IPS-18c (cell line): ENCODE data around the gene ATAD3A.
"Not testable (repeated sequence)": the region's sequence is repeated elsewhere in the genome, so short reads cannot be mapped to it uniquely, and the experiment has no call there.

Source experiments
- H3K4me3 ChIP-seq: 2 replicates; pipeline ENCODE4 v1.7.0; 2013; ENCODE audit warnings: low read depth, mild to moderate bottlenecking, low read length, moderate library complexity; ENCODE audit not compliant: insufficient read depth
- H3K9me3 ChIP-seq: one replicate; pipeline ENCODE4 v1.6.1; 2013; ENCODE audit warnings: mild to moderate bottlenecking, low read length, moderate library complexity; ENCODE audit not compliant: control insufficient read depth, insufficient read depth

The ATAD3A gene

DNA sequence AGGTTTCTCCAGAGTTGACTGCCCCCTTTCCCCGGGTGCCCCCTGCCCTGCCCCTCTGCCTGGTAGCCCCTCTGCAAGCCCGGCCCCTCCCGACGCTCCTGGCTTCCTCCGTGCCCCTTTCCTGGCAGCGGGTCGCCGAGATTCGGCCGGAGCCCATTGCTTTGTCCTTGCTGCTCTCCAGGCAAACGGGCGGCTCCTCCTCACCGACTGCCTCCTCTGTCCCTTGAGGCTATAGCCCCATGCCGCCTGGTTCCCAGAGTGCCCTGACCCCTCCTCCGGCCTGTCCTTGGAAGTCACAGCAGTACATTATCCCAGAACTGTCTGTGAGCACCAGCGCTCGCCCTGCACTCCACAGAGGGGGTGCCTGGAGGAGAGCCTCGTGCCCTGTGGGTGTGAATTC is 1.7 kb downstream of the ATAD3A start:
- H3K9me3 ChIP-seq, H3K4me3 ChIP-seq: not testable (repeated sequence)

DNA sequence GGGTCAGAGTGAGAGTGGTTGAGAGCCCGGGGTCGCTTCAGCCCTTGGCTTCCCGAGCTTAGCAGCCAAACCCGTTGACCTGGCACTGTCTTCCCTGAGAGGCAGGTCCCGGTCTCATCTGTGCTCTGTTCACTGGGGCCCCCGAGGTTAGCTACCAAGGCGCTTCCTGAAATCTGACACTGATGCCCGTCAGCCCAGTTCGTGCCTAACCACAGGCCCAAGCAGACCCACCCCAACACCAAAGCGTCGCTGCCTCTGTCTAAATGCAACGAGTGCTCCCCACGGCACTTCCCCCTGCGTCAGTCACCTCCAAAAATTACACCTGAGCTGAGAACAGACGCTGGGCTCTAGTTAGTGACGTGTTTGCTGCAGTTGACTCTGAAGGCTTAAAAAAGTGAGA is 2.4 kb downstream of the ATAD3A start:
- H3K4me3 ChIP-seq, H3K9me3 ChIP-seq: not testable (repeated sequence)

DNA sequence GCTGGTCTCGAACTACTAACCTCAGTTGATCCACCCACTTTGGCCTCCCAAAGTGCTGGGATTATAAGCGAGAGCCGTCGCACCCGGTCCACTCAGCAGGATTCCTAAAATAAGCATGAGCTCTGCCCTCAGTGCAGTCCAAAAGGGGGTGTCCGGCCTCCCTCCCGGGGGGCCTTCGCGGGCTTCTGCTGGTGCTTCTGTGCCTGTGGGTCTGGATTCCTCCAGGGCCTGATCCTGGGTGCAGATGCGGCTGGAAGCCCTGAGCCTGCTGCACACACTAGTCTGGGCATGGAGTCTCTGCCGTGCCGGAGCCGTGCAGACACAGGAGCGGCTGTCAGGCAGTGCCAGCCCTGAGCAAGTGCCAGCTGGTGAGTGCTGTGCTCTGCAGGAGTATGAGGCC is 5.0 kb downstream of the ATAD3A start:
- not testable (repeated sequence) for H3K9me3 ChIP-seq, H3K4me3 ChIP-seq

DNA sequence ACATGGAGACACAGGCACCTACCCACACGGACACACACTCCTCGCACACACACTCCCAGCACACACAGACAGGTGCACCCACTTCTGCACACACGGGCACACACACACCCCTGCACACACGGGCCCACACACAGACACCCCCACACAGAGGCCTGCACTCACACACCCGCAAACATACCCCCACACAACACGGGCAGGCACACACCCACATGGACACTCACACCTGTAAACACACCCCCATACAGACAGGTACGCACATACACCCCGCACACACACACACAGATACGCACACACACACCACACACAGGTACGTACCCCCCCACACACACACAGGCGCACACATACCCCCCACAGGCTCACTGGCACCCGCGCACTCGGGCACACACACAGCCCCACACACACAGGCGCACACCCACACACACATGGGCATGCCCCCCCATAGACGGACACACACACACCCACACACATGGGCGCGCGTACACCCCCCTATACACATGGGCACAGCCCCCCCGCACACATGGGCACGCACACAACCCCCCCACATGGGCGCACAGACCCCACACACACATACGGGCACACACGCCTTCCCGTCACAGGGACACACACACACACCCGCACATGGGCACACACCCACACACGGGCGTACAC is 6.1 kb downstream of the ATAD3A start:
- Histone ChIP-seq H3K4me3 (no peak overlapping the region), H3K9me3 (no peaks in the 10 kb centered on the region)

DNA sequence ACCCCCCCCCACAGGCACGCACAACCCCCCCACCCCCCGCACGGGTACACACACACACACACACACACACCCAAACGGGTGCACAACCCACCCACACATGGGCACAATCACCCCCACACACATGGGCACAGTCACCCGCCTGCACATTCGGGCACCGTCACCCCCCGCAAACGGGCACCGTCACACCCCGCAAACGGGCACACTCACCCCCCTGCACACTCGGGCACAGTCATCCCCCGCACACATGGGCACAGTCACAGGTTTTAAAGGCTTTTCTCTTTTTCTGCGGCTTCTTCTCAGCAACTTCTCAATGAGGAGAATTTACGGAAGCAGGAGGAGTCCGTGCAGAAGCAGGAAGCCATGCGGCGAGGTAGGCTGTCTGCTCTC is 6.7 kb downstream of the ATAD3A start:
- H3K9me3 ChIP-seq, result not testable (repeated sequence)

DNA sequence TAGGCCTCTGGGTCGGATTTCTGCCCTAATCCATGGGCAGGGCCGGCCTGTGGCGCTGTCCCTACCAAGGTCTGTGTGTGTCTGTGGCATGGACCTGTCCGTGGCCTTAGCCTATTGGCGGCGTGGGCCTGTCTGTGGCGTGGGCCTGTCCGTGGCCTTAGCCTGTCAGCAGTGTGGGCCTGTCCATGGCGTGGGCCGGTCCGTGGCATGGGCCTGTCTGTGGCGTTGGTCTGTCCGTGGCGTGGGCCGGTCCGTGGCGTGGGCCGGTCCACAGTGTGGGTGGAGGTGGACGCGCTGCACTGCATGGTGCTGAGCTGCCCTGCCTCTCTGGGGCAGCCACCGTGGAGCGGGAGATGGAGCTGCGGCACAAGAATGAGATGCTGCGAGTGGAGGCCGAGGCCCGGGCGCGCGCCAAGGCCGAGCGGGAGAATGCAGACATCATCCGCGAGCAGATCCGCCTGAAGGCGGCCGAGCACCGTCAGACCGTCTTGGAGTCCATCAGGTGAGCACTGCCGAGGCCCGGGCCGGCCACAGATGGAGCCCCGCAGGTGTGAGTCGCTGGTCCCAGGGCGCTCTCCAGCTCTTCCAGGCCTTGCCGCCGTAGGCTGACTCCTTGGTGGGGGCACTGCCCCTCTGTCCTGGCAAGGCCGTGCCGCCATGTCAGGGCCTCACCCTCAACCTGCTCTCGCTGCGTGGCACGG is 8.0 kb downstream of the ATAD3A start:
- H3K4me3 ChIP-seq, H3K9me3 ChIP-seq: not testable (repeated sequence)

More for the DNA sequence above, 6.7 kb downstream of the ATAD3A start:
- not testable (repeated sequence) for H3K4me3 ChIP-seq

DNA sequence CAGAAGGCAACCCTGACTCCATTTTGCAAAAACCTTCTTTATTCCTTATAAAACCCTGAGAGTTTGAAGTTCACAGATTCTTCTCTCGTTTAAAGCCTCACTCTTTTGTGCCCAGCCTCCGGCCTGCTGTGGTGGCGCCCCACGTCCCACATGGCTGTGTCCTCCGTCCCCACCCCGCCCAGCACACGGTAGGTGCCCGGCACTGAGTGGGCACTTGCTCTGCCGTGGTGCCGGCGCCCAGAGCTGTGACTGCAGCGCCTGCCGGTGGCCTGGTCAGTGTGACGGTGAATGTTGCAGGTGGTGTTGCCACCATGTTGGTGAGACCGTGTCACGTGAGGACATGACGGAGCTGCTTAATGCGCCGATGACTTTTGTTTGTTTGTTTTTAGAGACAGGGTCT is 9.4 kb downstream of the ATAD3A start:
- H3K4me3 ChIP-seq, result no peak overlapping the region
- no peaks in the 10 kb centered on the region for H3K9me3 ChIP-seq

DNA sequence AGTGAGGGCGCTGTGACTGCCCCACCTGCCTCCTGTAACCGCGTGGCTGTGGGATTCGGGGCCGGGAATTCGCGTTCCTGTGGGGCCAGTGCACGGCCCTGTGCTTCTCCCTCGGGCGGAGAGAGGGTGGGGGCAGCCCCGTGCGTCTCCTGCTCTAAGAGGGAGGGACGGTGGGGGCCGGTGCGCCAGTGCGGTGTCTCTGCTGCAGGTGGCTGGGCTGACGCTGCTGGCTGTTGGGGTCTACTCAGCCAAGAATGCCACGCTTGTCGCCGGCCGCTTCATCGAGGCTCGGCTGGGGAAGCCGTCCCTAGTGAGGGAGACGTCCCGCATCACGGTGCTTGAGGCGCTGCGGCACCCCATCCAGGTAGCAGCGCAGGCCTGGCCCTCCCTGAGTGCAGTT is 10.6 kb downstream of the ATAD3A start:
- not testable (repeated sequence) for H3K4me3 ChIP-seq, H3K9me3 ChIP-seq

DNA sequence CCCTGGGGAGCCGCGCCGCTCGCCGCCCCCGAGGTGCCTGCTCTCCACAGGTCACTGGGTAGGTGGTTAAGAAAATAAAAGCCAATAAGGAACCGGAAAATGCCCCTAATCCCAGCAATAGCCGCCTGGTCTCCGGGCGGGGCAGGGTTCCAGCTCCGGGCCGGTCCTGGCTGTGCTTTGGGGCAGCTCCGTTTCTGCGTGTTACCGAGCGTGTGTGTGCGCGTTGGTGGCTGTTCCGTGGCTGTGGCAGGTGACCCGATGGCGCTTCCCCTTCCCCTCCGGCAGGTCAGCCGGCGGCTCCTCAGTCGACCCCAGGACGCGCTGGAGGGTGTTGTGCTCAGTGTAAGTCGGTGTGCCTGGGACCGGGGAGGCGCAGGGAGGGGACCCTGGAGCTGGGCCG is 11.3 kb downstream of the ATAD3A start:
- not testable (repeated sequence) for H3K9me3 ChIP-seq, H3K4me3 ChIP-seq

DNA sequence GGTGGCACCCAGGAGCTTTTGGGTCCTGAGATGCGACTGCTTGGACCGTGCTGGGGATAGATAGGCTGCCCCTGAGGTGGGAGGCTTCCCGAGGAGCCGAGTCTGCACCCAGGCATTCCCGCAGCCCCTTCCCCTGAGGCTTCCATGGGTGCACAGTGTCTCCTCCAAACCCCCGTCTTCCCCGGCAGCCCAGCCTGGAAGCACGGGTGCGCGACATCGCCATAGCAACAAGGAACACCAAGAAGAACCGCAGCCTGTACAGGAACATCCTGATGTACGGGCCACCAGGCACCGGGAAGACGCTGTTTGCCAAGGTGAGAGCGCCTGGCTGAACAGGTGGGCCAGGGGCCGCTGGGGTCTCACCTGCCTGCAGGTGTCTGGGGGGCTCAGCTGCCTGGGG is 11.7 kb downstream of the ATAD3A start:
- not testable (repeated sequence) for H3K4me3 ChIP-seq, H3K9me3 ChIP-seq

DNA sequence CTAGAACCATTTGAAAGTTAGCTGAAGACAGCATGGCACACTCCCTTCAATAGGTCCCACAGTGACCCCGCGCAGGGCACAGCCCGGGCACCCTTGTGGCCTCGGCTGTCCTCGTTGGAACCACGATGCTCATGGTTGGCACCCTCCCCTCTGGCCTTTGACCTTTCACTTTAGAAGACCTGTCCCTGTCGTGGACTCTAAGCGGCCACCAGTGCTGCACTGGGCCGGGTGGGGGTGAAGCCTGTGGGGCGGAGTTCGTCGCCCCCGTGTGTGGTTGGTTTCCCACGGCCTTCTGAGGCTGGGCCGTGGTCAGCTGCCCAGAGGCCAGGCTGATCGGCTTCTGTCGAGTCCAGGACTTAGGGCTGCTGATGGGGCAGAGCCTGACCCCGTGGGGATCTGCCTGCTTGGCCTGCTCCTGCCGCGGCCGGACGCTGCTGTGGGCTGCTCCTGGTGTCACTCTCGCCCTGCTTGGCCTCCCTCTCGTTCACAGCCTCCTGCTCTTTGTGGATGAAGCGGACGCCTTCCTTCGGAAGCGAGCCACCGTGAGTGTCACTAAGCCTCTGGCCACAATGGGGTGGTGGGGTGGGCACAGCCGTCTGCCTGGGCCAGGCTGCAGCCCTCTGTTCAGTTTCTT is 12.9 kb downstream of the ATAD3A start:
- H3K9me3 ChIP-seq, H3K4me3 ChIP-seq: not testable (repeated sequence)

DNA sequence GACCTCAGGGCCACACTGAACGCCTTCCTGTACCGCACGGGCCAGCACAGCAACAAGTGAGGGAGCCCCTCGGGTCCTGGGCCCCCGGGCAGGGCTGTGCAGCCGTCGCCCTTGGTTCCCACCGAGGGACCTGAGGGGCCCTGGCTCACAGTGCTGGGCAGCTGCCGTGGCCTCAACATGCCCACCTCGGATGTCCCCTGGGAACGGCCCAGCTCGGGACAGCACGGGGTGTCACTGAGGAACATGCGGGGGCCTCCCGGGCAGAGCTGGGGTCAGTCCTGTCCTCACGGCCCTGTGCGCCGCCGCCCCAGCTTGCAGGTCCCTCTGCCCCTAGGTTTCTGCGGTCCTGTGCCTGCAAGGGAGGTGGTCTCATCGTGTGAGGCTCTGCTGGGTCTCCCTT is 14.5 kb downstream of the ATAD3A start:
- H3K4me3 ChIP-seq, H3K9me3 ChIP-seq: not testable (repeated sequence)

DNA sequence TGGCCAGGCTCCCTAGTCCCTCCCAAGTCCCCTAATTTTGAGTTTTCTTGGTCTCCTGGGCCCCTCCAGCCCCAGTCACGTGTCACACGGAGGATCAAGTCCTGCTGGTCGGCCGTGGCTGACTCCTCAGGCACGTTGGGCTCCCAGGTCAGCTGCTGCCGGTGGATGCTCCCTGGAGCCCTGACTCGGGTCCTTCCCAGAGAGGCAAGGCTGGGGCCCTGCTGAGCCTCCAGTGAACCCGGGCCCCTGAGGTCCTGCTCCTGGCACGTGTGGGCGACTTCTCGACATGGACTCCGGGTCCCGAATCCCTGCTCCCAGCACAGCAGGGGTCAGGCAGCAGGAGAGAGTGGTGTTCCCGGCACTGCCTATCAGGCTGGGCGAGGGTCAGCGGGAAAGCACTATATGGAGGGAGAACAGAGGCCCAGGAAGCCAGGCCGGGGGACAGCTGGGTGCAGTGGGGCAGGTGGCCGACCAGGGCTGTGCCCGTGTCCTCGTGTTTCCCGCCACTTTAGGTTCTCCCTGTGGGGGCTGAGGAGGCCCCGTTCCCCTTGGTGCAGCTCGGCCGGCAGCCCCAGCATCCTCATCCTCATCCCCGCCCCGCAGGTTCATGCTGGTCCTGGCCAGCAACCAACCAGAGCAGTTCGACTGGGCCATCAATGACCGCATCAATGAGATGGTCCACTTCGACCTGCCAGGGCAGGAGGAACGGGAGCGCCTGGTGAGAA is 15.3 kb downstream of the ATAD3A start:
- Histone ChIP-seq H3K9me3 (no peaks in the 10 kb centered on the region), H3K4me3 (no peak overlapping the region)

DNA sequence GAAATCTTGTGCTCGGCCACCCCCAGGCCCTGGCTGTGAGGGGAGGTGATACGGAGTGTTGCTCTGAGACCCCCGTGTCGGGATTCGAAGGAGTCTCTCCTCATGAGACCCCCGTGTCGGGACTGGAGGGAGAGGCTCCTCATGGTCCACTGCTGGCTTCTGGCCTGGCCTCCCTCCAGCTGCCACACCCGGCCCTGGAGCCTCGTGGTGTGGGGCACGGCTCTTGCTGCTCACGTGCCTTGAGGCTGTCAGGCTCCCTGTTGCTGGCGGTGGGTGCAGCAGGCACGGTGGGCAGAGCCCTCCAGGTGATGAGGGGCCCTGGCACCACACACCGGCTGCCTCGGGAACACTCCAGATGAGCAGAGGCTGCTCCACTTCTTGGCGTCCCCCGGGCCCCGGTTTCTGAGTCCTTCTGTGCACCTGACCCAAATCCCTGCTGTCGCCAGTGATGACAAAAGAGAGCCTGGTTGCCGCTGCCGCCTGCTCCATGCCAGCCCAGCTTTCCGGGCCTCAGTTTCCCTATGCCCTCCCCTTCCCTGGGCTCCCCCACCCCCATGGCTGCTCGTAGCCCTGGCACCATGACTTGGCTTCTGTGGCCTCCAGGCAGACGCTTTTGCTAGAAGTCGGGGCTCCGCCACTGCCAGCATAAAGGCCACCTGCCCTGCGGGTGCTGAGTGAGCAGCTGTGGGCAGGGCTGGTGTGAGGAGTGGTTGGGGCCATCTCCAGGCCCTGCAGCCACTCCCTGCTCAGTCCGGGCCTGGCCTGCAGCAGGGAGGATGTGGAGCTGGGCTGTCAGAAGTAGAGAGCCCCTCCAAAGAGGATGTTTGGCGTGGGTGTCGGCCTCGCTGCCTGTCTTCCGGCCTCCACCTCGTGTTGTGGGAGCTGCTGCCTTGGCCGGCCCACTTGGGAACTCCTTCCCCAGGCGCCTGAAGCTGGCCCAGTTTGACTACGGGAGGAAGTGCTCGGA is 16.6 kb downstream of the ATAD3A start:
- no peak overlapping the region for H3K4me3 ChIP-seq
- H3K9me3 ChIP-seq, result no peaks in the 10 kb centered on the region

DNA sequence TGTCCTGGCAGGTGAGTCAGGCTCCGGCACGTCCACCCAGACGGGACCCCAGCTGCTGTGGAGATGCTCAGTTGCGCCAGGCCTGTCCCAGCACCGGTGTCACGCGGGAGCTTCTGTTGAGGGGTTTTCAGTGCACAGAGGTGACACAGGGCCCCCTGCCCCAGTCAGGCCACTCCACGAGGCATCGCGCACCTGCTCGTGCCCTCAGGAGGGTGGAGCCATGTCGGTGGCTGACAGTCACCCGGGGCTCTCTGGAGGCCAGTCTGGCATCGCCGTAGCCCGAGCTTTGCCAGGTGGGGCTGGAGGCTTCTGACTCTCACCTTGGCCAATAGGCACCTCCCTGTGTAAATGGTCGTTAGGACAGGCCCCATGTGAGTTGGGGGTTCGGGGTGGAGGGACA is 17.4 kb downstream of the ATAD3A start:
- Histone ChIP-seq H3K9me3 (no peaks in the 10 kb centered on the region), H3K4me3 (no peak overlapping the region)

DNA sequence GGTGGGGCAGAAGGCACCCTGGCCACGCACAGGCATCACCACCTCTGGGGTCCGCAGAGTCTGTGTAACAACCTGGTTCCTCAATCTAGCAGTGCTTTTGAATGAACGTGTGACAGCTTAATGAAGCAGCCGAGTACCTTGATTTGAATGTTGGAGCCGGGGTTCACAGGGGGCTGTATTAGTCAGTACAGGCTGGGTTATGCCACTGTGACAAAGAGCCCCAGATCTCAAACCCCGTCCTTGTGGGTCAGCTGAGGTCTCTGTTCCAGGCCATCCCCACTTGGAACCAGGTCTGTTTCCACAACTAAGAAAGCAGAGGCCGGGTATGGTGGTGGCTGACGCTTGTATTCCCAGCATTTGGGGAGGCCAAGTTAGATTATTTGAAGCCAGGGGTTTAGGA is 18.0 kb downstream of the ATAD3A start:
- H3K9me3 ChIP-seq, result no peaks in the 10 kb centered on the region
- H3K4me3 ChIP-seq, result no peak overlapping the region

DNA sequence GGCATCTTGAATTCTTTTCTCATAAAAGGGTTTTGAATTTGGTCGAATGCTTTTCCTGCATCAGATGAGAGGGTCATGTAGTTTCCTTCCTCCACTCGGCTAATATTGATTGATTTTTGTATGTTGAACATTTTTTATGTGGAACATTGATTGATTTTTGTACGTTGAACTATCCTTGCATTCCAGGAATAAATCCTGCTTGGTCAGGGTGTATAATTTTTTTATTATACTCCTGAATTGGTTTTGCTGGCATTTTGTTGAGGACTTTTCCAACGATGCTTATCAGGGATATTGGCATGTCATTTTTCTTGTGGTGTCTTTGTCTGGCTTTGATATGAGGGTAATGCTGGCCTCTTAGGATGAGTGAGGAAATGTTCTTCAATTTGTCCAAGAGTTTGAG is 20.0 kb downstream of the ATAD3A start:
- no peaks in the 10 kb centered on the region for H3K9me3 ChIP-seq
- no peak overlapping the region for H3K4me3 ChIP-seq
